Activated CD4-positive, alpha-beta T cell treated with anti-CD3 and anti-CD28 coated beads, Interleukin-2, Interleukin-6, amounts not matched to agents 100 ng/mL and 50 ng/mL, durations not matched to agents 16 hours and 8 hours (primary cell): ENCODE data around the gene CDKN2AIPNL.

ENCODE experiments used
- DNase-seq: peaks from one replicate; pipeline ENCODE4 v3.0.0-alpha.2; 2020

The CDKN2AIPNL gene

GRCh38 chr5:134411546-134412266 is at the start of gene CDKN2AIPNL:
Gene CDKN2AIPNL (minus strand): TSS chr5:134411881. CDS start chr5:134411854, 27 bp downstream.
- DNase-seq = peak; percentile 95

GRCh38 chr5:134460551-134460950 is 48.9 kb upstream of the CDKN2AIPNL start:
- no peak for DNase-seq

GRCh38 chr5:134459491-134459890 is 47.8 kb upstream of the CDKN2AIPNL start:
- DNase-seq = no peak

- no peak for DNase-seq
Observed at GRCh38 chr5:134459010-134459403, 47.3 kb upstream of the CDKN2AIPNL start.

GRCh38 chr5:134458234-134459009 is 46.7 kb upstream of the CDKN2AIPNL start:
- DNase-seq = no peak

GRCh38 chr5:134457801-134458200 is 46.1 kb upstream of the CDKN2AIPNL start:
- DNase-seq = no peak

GRCh38 chr5:134456825-134457224 is 45.1 kb upstream of the CDKN2AIPNL start:
- no peak for DNase-seq

- no peak for DNase-seq
Observed at GRCh38 chr5:134455466-134455865, 43.8 kb upstream of the CDKN2AIPNL start.

GRCh38 chr5:134453016-134453415 is 41.3 kb upstream of the CDKN2AIPNL start:
- DNase-seq = no peak

GRCh38 chr5:134451936-134452505 is 40.3 kb upstream of the CDKN2AIPNL start:
- DNase-seq = no peak

GRCh38 chr5:134451225-134451935 is 39.7 kb upstream of the CDKN2AIPNL start:
- no peak for DNase-seq

- DNase-seq = no peak
Observed at GRCh38 chr5:134450374-134450773, 38.7 kb upstream of the CDKN2AIPNL start.

- no peak for DNase-seq
Observed at GRCh38 chr5:134449167-134449566, 37.5 kb upstream of the CDKN2AIPNL start.

GRCh38 chr5:134447815-134448520 is 36.3 kb upstream of the CDKN2AIPNL start:
- no peak for DNase-seq

- no peak for DNase-seq
Observed at GRCh38 chr5:134446938-134447337, 35.3 kb upstream of the CDKN2AIPNL start.

GRCh38 chr5:134445856-134446818 is 34.5 kb upstream of the CDKN2AIPNL start:
- no peak for DNase-seq

- DNase-seq = no peak
Observed at GRCh38 chr5:134444941-134445471, 33.3 kb upstream of the CDKN2AIPNL start.

GRCh38 chr5:134440201-134440755 is 28.6 kb upstream of the CDKN2AIPNL start:
- no peak for DNase-seq

GRCh38 chr5:134439210-134439654 is 27.6 kb upstream of the CDKN2AIPNL start:
- no peak for DNase-seq

GRCh38 chr5:134438721-134439123 is 27.0 kb upstream of the CDKN2AIPNL start:
- DNase-seq = no peak
